A549 (cell line): ENCODE measurements around the gene RALBP1. TPM values are rescaled to one million over a fixed set of nuclear protein-coding genes. Genes with fewer than 3 reads are reported as not detected.

Experiments used
- ATAC-seq, 2 experiments: fragments of 200-7000 bp in 1 of 2; fragments of >200 bp in 1 of 2; cut with Nextera tagmentation in 1 of 2; cut with Tn5 transposase in 1 of 2; 3 replicates each; pipeline versions ENCODE4 v1.8.0 to v1.9.1; 2018 to 2020; ENCODE audit warnings: mild to moderate bottlenecking in 1 of 2, moderate library complexity in 1 of 2
- CTCF ChIA-PET: fragments of 300-600 bp; sonication (Branson Sonifier 250); formaldehyde crosslinking; extraction: SDS; loops from one replicate; lab custom pipeline; 2021; ENCODE audit warnings: antibody characterized with exemption, inconsistent platforms; lab: Yijun Ruan, JAX
- POLR2A ChIA-PET: fragments of 350-600 bp; formaldehyde crosslinking; extraction: SDS; loops from one replicate; lab custom pipeline; 2021; ENCODE audit warnings: antibody characterized with exemption, inconsistent platforms; lab: Yijun Ruan, JAX
- DNase-seq, 2 experiments: peaks; one replicate each; pipeline versions ENCODE4 v3.0.0 to v3.0.0-alpha.2; 2011 to 2016; ENCODE audit warnings: low read depth in 1 of 2, low spot score in 1 of 2
- FAIRE-seq: peaks from 2 replicates; lab custom pipeline; 2011; peaks lifted over from hg19 to GRCh38; lab: Jason Lieb, UNC
- H3K27ac ChIP-seq, 2 experiments: fragments of >200 bp; sonication (Bioruptor Twin); formaldehyde crosslinking; 3 replicates each; pipeline ENCODE4 v1.5.1; 2016 to 2017
- H3K4me1 ChIP-seq: fragments of >200 bp; sonication (Bioruptor Twin); formaldehyde crosslinking; 3 replicates; pipeline ENCODE4 v1.6.1; 2016
- H3K4me2 ChIP-seq: fragments of >200 bp; sonication (Bioruptor Twin); formaldehyde crosslinking; 3 replicates; pipeline ENCODE4 v1.6.1; 2016
- H3K4me3 ChIP-seq: fragments of >200 bp; sonication (Bioruptor Twin); formaldehyde crosslinking; 3 replicates; pipeline ENCODE4 v1.5.1; 2016
- H3K9me3 ChIP-seq: fragments of >200 bp; sonication (Bioruptor Twin); formaldehyde crosslinking; 3 replicates; pipeline ENCODE4 v1.6.1; 2016
- CHD4 ChIP-seq: fragments of 200-600 bp; sonication (generic); IDR thresholded peaks from 2 replicates; pipeline ENCODE4 v1.6.1; 2016; ENCODE audit warnings: antibody characterized with exemption, mild to moderate bottlenecking, borderline replicate concordance
- EHF ChIP-seq: fragments of 250-450 bp; sonication (Bioruptor Pico); IDR thresholded peaks from 2 replicates; pipeline ENCODE4 v1.5.0; 2020; ENCODE audit warnings: mild to moderate bottlenecking
- ESRRA ChIP-seq: fragments of 150-350 bp; IDR thresholded peaks from 2 replicates; pipeline ENCODE4 v1.6.1; 2014; ENCODE audit warnings: mild to moderate bottlenecking, low read length, borderline replicate concordance
- FOSB ChIP-seq: fragments of 250-450 bp; sonication (Bioruptor Pico); IDR thresholded peaks from 2 replicates; pipeline ENCODE4 v1.5.0; 2020; ENCODE audit warnings: mild to moderate bottlenecking, moderate library complexity
- FOSL2 ChIP-seq, 2 experiments: fragments of 450-650 bp in 1 of 2; fragments of >200 bp in 1 of 2; sonication (Bioruptor Twin) in 1 of 2; formaldehyde crosslinking; IDR thresholded peaks; 2 replicates each; pipeline versions ENCODE4 v1.5.0 to v1.6.1; 2016 to 2020; ENCODE audit warnings: mild to moderate bottlenecking in 1 of 2, moderate library complexity in 1 of 2
- FOXS1 ChIP-seq: fragments of 250-450 bp; sonication (Bioruptor Pico); IDR thresholded peaks from 2 replicates; pipeline ENCODE4 v1.5.0; 2020; ENCODE audit warnings: mild to moderate bottlenecking, moderate library complexity
- GATA3 ChIP-seq: IDR thresholded peaks from 2 replicates; pipeline ENCODE4 v1.6.1; 2012; ENCODE audit warnings: borderline replicate concordance
- HDAC2 ChIP-seq: fragments of 200-600 bp; sonication (generic); IDR thresholded peaks from 2 replicates; pipeline ENCODE4 v1.6.1; 2016
- HEYL ChIP-seq: fragments of 250-450 bp; sonication (Bioruptor Pico); IDR thresholded peaks from 2 replicates; pipeline ENCODE4 v1.8.0; 2021; ENCODE audit warnings: mild to moderate bottlenecking, moderate library complexity
- HOXB13 ChIP-seq: fragments of 250-450 bp; sonication (Bioruptor Pico); IDR thresholded peaks from 2 replicates; pipeline ENCODE4 v1.5.0; 2020; ENCODE audit warnings: low read depth, mild to moderate bottlenecking, moderate library complexity
- JUN ChIP-seq, 2 experiments: fragments of >200 bp; sonication (Bioruptor Twin); formaldehyde crosslinking; IDR thresholded peaks; 2 replicates in 1 of 2; 3 replicates in 1 of 2; pipeline ENCODE4 v1.6.1; 2016 to 2017
- JUNB ChIP-seq: fragments of >200 bp; sonication (Bioruptor Twin); formaldehyde crosslinking; IDR thresholded peaks from 2 replicates; pipeline ENCODE4 v1.6.1; 2016
- KDM1A ChIP-seq: fragments of 200-600 bp; sonication (generic); IDR thresholded peaks from 2 replicates; pipeline ENCODE4 v1.6.1; 2016; ENCODE audit warnings: low read depth, mild to moderate bottlenecking
- NFE2L2 ChIP-seq: fragments of 150-350 bp; conservative IDR thresholded peaks from 2 replicates; pipeline ENCODE4 v1.6.1; 2014; ENCODE audit warnings: low read length
- NPAS2 ChIP-seq: fragments of 250-450 bp; sonication (Bioruptor Pico); IDR thresholded peaks from 2 replicates; pipeline ENCODE4 v1.8.0; 2022; ENCODE audit warnings: mild to moderate bottlenecking, moderate library complexity, borderline replicate concordance
- NR3C1 ChIP-seq: fragments of >200 bp; sonication (Bioruptor Twin); formaldehyde crosslinking; IDR thresholded peaks from 3 replicates; pipeline ENCODE4 v1.6.1; 2017
- PBX3 ChIP-seq: IDR thresholded peaks from 2 replicates; pipeline ENCODE4 v1.6.1; 2012
- PHF8 ChIP-seq: fragments of 200-600 bp; sonication (generic); IDR thresholded peaks from 2 replicates; pipeline ENCODE4 v1.6.1; 2016; ENCODE audit warnings: low read depth, mild to moderate bottlenecking, antibody characterized with exemption, moderate library complexity, borderline replicate concordance
- RAD21 ChIP-seq, 2 experiments: fragments of >200 bp in 1 of 2; sonication (Bioruptor Twin) in 1 of 2; formaldehyde crosslinking in 1 of 2; IDR thresholded peaks in 1 of 2; conservative IDR thresholded peaks in 1 of 2; 2 replicates in 1 of 2; 3 replicates in 1 of 2; pipeline ENCODE4 v1.6.1; 2012 to 2018; ENCODE audit warnings: inconsistent platforms in 1 of 2
- RARB ChIP-seq: fragments of 250-450 bp; sonication (Bioruptor Pico); IDR thresholded peaks from 2 replicates; pipeline ENCODE4 v1.8.0; 2021; ENCODE audit warnings: mild to moderate bottlenecking, moderate library complexity
- RNF2 ChIP-seq: fragments of 200-600 bp; sonication (generic); IDR thresholded peaks from 2 replicates; pipeline ENCODE4 v1.6.1; 2016; ENCODE audit warnings: low read depth, mild to moderate bottlenecking, antibody characterized with exemption, moderate library complexity, borderline replicate concordance
- SREBF2 ChIP-seq: fragments of 450-650 bp; IDR thresholded peaks from 2 replicates; pipeline ENCODE4 v1.6.1; 2014; ENCODE audit warnings: mild to moderate bottlenecking, moderate library complexity
- USF2 ChIP-seq: fragments of 450-650 bp; IDR thresholded peaks from 2 replicates; pipeline ENCODE4 v1.6.1; 2014; ENCODE audit warnings: antibody characterized with exemption
- ZFP36 ChIP-seq: fragments of 450-650 bp; IDR thresholded peaks from 2 replicates; pipeline ENCODE4 v1.6.1; 2014; ENCODE audit warnings: borderline replicate concordance; ENCODE audit not compliant: partially characterized antibody
- WGBS: methylation state at CpG from one replicate; pipeline ENCODE4 v1.1.6; 2017; ENCODE audit errors: missing lambda C conversion rate; 5-methylcytosine and 5-hydroxymethylcytosine counted together
- polyA plus RNA-seq, 4 experiments: library from polyadenylated mRNA; depleted of rRNA in 3 of 4; stranded (reverse); fragments of >200 nt; fragmentation: RNase III in 1 of 4; extraction: RNeasy Plus Mini Kit Qiagen cat#74134 plus additional on column Dnase treatment in 1 of 4; gene quantifications; 2 replicates in 3 of 4; 3 replicates in 1 of 4; pipeline ENCODE4 v1.2.3, GENCODE V29; 2011 to 2017
- TF ChIP-seq, protein P1 (sequence below): fragments of >200 bp; sonication (Bioruptor Twin); formaldehyde crosslinking; IDR thresholded peaks from 3 replicates; pipeline ENCODE4 v1.6.1; 2016
- TF ChIP-seq, protein P2 (sequence below): fragments of >200 bp; sonication (Bioruptor Twin); formaldehyde crosslinking; IDR thresholded peaks from 2 replicates; pipeline ENCODE4 v1.6.1; 2016
- TF ChIP-seq, protein P3 (sequence below): IDR thresholded peaks from 2 replicates; pipeline ENCODE4 v1.6.1; 2012; ENCODE audit warnings: low read depth, borderline replicate concordance

RALBP1 gene
- polyA plus RNA-seq, 2 of the 4 experiments (the other 2 are of a cell fraction) = 35.6 to 38.2 TPM

GRCh38 chr18:9474983-9475642 lies at the start of gene RALBP1 (continued):
- no peak for TF ChIP-seq RARB
- no peak for TF ChIP-seq FOXS1 (CRISPR knock-in tag)
- no peak for TF ChIP-seq HEYL
- no peak for TF ChIP-seq FOSB
- TF ChIP-seq SREBF2 = no peak
- no peak for TF ChIP-seq FOSL2 (IDR thresholded peaks at IDR 0.05)
- no peak for TF ChIP-seq FOSL2 (CRISPR knock-in tag; IDR thresholded peaks at IDR 0.05)
- no peak for TF ChIP-seq HDAC2
- no peak for TF ChIP-seq NR3C1
- no peak for TF ChIP-seq NFE2L2
- no peak for TF ChIP-seq JUNB
- TF ChIP-seq PBX3 = no peak
- TF ChIP-seq NPAS2 (CRISPR knock-in tag) = no peak
- TF ChIP-seq HOXB13 (CRISPR knock-in tag) = no peak
- no peak for TF ChIP-seq EHF (CRISPR knock-in tag)
- no peak for TF ChIP-seq ZFP36
- no peak for TF ChIP-seq RNF2
- no peak for TF ChIP-seq KDM1A
- TF ChIP-seq, protein P1, sequence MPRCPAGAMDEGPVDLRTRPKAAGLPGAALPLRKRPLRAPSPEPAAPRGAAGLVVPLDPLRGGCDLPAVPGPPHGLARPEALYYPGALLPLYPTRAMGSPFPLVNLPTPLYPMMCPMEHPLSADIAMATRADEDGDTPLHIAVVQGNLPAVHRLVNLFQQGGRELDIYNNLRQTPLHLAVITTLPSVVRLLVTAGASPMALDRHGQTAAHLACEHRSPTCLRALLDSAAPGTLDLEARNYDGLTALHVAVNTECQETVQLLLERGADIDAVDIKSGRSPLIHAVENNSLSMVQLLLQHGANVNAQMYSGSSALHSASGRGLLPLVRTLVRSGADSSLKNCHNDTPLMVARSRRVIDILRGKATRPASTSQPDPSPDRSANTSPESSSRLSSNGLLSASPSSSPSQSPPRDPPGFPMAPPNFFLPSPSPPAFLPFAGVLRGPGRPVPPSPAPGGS = peak; percentile 78; the same call in 1 of the 3 replicates
- peak; percentile 76 to 85; a peak in 3 of 5 replicates for TF ChIP-seq JUN (IDR thresholded peaks at IDR 0.05)
- TF ChIP-seq RAD21 (conservative IDR thresholded peaks at IDR 0.05 in 1 of 2, IDR thresholded peaks at IDR 0.05 in 1 of 2) = peak; percentile 15 to 50; a peak in 3 of 5 replicates
- TF ChIP-seq, protein P2, sequence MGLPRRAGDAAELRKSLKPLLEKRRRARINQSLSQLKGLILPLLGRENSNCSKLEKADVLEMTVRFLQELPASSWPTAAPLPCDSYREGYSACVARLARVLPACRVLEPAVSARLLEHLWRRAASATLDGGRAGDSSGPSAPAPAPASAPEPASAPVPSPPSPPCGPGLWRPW = no peak
- TF ChIP-seq CHD4 = no peak
- no peak for TF ChIP-seq GATA3
- no peak for TF ChIP-seq USF2
- TF ChIP-seq, protein P3, sequence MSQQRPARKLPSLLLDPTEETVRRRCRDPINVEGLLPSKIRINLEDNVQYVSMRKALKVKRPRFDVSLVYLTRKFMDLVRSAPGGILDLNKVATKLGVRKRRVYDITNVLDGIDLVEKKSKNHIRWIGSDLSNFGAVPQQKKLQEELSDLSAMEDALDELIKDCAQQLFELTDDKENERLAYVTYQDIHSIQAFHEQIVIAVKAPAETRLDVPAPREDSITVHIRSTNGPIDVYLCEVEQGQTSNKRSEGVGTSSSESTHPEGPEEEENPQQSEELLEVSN = peak; percentile 52; the same call in 1 of the 2 replicates
- TF ChIP-seq, all 56 proteins: peak for 12

DNA sequence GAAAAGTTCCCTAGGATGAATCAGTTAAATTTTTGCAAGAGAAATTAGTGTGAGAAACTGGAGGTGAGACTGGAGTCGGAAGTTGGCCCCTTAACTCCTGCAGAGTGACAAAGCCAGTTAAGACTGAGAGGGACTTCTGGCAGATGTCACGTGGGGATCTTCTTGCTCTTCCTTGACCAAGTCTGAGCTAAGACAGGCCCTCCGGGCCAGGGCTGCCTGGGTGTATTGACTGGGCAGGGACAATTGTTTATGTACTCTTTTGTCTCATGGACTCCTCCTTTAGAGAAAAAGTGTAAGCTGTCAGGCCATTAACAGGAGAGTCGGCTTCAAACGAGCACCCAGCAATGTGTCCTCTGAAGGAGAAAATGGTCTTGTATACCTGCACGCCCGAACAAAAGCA lies 48.6 kb upstream of the RALBP1 start:
- ChIA-PET CTCF (no interaction called here), POLR2A (no interaction called here)
- ATAC-seq (no peak), FAIRE-seq (no peak), DNase-seq (no peak)
- no peak overlapping the region for H3K27ac ChIP-seq
- 84% methylated on average over 7 of the region's 7 CpGs for WGBS
- no peak overlapping the region for H3K4me3 ChIP-seq
- H3K4me1 ChIP-seq = no peaks in the 10 kb centered on the region
- H3K4me2 ChIP-seq = no peak overlapping the region
- H3K9me3 ChIP-seq = no peaks in the 10 kb centered on the region
- TF ChIP-seq ESRRA = no peak
- no peak for TF ChIP-seq USF2
- TF ChIP-seq PHF8 = no peak
- TF ChIP-seq RAD21 (conservative IDR thresholded peaks at IDR 0.05 in 1 of 2, IDR thresholded peaks at IDR 0.05 in 1 of 2) = no peak
- TF ChIP-seq SREBF2 = no peak
- TF ChIP-seq FOXS1 (CRISPR knock-in tag) = no peak
- TF ChIP-seq, all 56 proteins: peak for 0
